ENCODE measurements around the gene ERC1. TPM values are rescaled to one million over a fixed set of nuclear protein-coding genes. Genes with fewer than 3 reads are reported as not detected.

Gene ERC1
- total RNA-seq, 4 donors from 2014 or later = 58.0 to 83.2 (median 73.5) TPM

- Histone ChIP-seq H3K27me3 (no peaks in the 10 kb centered on the region), H3K36me3 (peaks cover 0 to 12% (median 0%) of the 10 kb centered on the region in 3 donors), H3K9me3 (no peaks in the 10 kb centered on the region), H3K4me3 (no peak overlapping the region), H3K4me1 (peaks cover 0 to 41% (median 12%) of the 10 kb centered on the region in 4 donors), H3K27ac (peak overlapping the region in 2 of 4 donors; percentile 10 to 50)
- no peak for DNase-seq (ENCODE audit: low spot score in 2 of 2)
- WGBS, 2 donors = 59 to 80% methylated on average over 4 to 6 of the region's 6 CpGs
- no peak for TF ChIP-seq CTCF (IDR thresholded peaks at IDR 0.05)
- no peak for TF ChIP-seq EP300 (IDR thresholded peaks at IDR 0.05)
- TF ChIP-seq POLR2A (IDR thresholded peaks at IDR 0.05) = no peak
Measured at GRCh38 chr12:1469070-1469469, 478.0 kb downstream of the ERC1 start.

GRCh38 chr12:1470051-1470450, 479.0 kb downstream of the ERC1 start:
- no peak overlapping the region for H3K4me3 ChIP-seq
- H3K27ac ChIP-seq = peak overlapping the region in 1 of 4 donors; percentile 50
- TF ChIP-seq EP300 (IDR thresholded peaks at IDR 0.05) (no peak), CTCF (IDR thresholded peaks at IDR 0.05) (no peak), POLR2A (IDR thresholded peaks at IDR 0.05) (no peak)

GRCh38 chr12:1471224-1471623, 480.2 kb downstream of the ERC1 start:
- H3K4me3 ChIP-seq = no peak overlapping the region
- no peaks in the 10 kb centered on the region for H3K27me3 ChIP-seq
- H3K4me1 ChIP-seq = peaks cover 0 to 56% (median 19%) of the 10 kb centered on the region in 4 donors
- DNase-seq (ENCODE audit: low spot score in 2 of 2) = no peak
- no peak overlapping the region for H3K27ac ChIP-seq
- 87 to 91% methylated on average over 6 of the region's 6 CpGs for WGBS, 2 donors
- peaks cover 0 to 2% (median 0%) of the 10 kb centered on the region in 3 donors for H3K36me3 ChIP-seq
- TF ChIP-seq EP300 (IDR thresholded peaks at IDR 0.05) = no peak
- no peak for TF ChIP-seq POLR2A (IDR thresholded peaks at IDR 0.05)
- no peak for TF ChIP-seq CTCF (IDR thresholded peaks at IDR 0.05)
- no peaks in the 10 kb centered on the region for H3K9me3 ChIP-seq

More at GRCh38 chr12:1470051-1470450, 479.0 kb downstream of the ERC1 start:
- 32 to 50% methylated on average over 5 of the region's 5 CpGs for WGBS, 2 donors
- DNase-seq (ENCODE audit: low spot score in 2 of 2) = no peak
- H3K4me1 ChIP-seq = peaks cover 0 to 51% (median 18%) of the 10 kb centered on the region in 4 donors
- no peaks in the 10 kb centered on the region for H3K9me3 ChIP-seq
- peaks cover 0 to 12% (median 0%) of the 10 kb centered on the region in 3 donors for H3K36me3 ChIP-seq
- no peaks in the 10 kb centered on the region for H3K27me3 ChIP-seq

- no peak for DNase-seq (ENCODE audit: low spot score in 2 of 2)
- H3K4me3 ChIP-seq = no peak overlapping the region
- no peaks in the 10 kb centered on the region for H3K9me3 ChIP-seq
- no peaks in the 10 kb centered on the region for H3K36me3 ChIP-seq
- H3K4me1 ChIP-seq = peaks cover 0 to 54% (median 19%) of the 10 kb centered on the region in 4 donors
- H3K27me3 ChIP-seq = no peaks in the 10 kb centered on the region
- TF ChIP-seq EP300 (IDR thresholded peaks at IDR 0.05) (no peak), POLR2A (IDR thresholded peaks at IDR 0.05) (no peak), CTCF (IDR thresholded peaks at IDR 0.05) (no peak)
- H3K27ac ChIP-seq = peak overlapping the region in 2 of 4 donors; percentile 43 to 67
- 87 to 88% methylated on average over 7 of the region's 7 CpGs for WGBS, 2 donors
Measured at GRCh38 chr12:1473418-1473817, 482.4 kb downstream of the ERC1 start.

GRCh38 chr12:1474041-1474573, 483.1 kb downstream of the ERC1 start:
- 10 to 20% methylated on average over 5 of the region's 5 CpGs for WGBS, 2 donors
- peaks cover 0 to 48% (median 18%) of the 10 kb centered on the region in 4 donors for H3K4me1 ChIP-seq
- no peak for DNase-seq (ENCODE audit: low spot score in 2 of 2)

More at GRCh38 chr12:1474041-1474573, 483.1 kb downstream of the ERC1 start:
- H3K27me3 ChIP-seq = no peaks in the 10 kb centered on the region
- no peak overlapping the region for H3K4me3 ChIP-seq
- H3K9me3 ChIP-seq = no peaks in the 10 kb centered on the region
- H3K36me3 ChIP-seq = no peaks in the 10 kb centered on the region
- TF ChIP-seq POLR2A (IDR thresholded peaks at IDR 0.05) (no peak), CTCF (IDR thresholded peaks at IDR 0.05) (no peak), EP300 (IDR thresholded peaks at IDR 0.05) (no peak)
- H3K27ac ChIP-seq = peak overlapping the region in 2 of 4 donors; percentile 43 to 67

Measured in tibial nerve (tissue), 4 donors.